ENCODE data around the gene FAM114A1.
A peak's percentile ranks its signal among the peaks of the same experiment; 100 is the strongest.
"Not testable (repeated sequence)": the region's sequence is repeated elsewhere in the genome, so short reads cannot be mapped to it uniquely, and the experiment has no call there.

Gene FAM114A1

GRCh38 chr4:38896940-38897339 lies 29.3 kb downstream of the FAM114A1 start:
- DNase-seq (ENCODE audit: extremely low spot score, insufficient read length, low read depth) (no peak), FAIRE-seq (no peak)

- FAIRE-seq: no peak
Measured at GRCh38 chr4:38898245-38898644, 30.6 kb downstream of the FAM114A1 start.

GRCh38 chr4:38902221-38902620 lies 34.6 kb downstream of the FAM114A1 start:
- DNase-seq (ENCODE audit: extremely low spot score, insufficient read length, low read depth) (no peak), FAIRE-seq (no peak)

More at GRCh38 chr4:38898245-38898644, 30.6 kb downstream of the FAM114A1 start:
- DNase-seq (ENCODE audit: extremely low spot score, insufficient read length, low read depth): no peak

GRCh38 chr4:38902695-38903094 lies 35.1 kb downstream of the FAM114A1 start:
- FAIRE-seq (peak; percentile 63), DNase-seq (ENCODE audit: extremely low spot score, insufficient read length, low read depth) (peak; percentile 36)

GRCh38 chr4:38904090-38904666 lies 36.6 kb downstream of the FAM114A1 start:
- FAIRE-seq: peak; percentile 71
- DNase-seq (ENCODE audit: extremely low spot score, insufficient read length, low read depth): no peak

GRCh38 chr4:38904682-38905081 lies 37.1 kb downstream of the FAM114A1 start:
- FAIRE-seq: no peak

GRCh38 chr4:38905652-38906385 lies 38.2 kb downstream of the FAM114A1 start:
- FAIRE-seq (no peak), DNase-seq (ENCODE audit: extremely low spot score, insufficient read length, low read depth) (no peak)

More at GRCh38 chr4:38904682-38905081, 37.1 kb downstream of the FAM114A1 start:
- DNase-seq (ENCODE audit: extremely low spot score, insufficient read length, low read depth): no peak

GRCh38 chr4:38907696-38908270 lies 40.2 kb downstream of the FAM114A1 start:
- FAIRE-seq: no peak
- no peak for DNase-seq (ENCODE audit: extremely low spot score, insufficient read length, low read depth)

GRCh38 chr4:38909015-38909414 lies 41.4 kb downstream of the FAM114A1 start:
- DNase-seq (ENCODE audit: extremely low spot score, insufficient read length, low read depth): no peak
- FAIRE-seq: no peak

- FAIRE-seq (no peak), DNase-seq (ENCODE audit: extremely low spot score, insufficient read length, low read depth) (no peak)
Measured at GRCh38 chr4:38911257-38911656, 43.7 kb downstream of the FAM114A1 start.

GRCh38 chr4:38914854-38915253 lies 47.2 kb downstream of the FAM114A1 start:
- no peak for FAIRE-seq
- DNase-seq (ENCODE audit: extremely low spot score, insufficient read length, low read depth): no peak

- not testable (repeated sequence) for DNase-seq (ENCODE audit: extremely low spot score, insufficient read length, low read depth)
Measured at GRCh38 chr4:38916267-38916666, 48.7 kb downstream of the FAM114A1 start.

GRCh38 chr4:38917481-38918025 lies 49.9 kb downstream of the FAM114A1 start:
- DNase-seq (ENCODE audit: extremely low spot score, insufficient read length, low read depth) (no peak), FAIRE-seq (no peak)

More at GRCh38 chr4:38916267-38916666, 48.7 kb downstream of the FAM114A1 start:
- FAIRE-seq: not testable (repeated sequence)

GRCh38 chr4:38919494-38919893 lies 51.9 kb downstream of the FAM114A1 start:
- DNase-seq (ENCODE audit: extremely low spot score, insufficient read length, low read depth) (no peak), FAIRE-seq (no peak)

- FAIRE-seq (no peak), DNase-seq (ENCODE audit: extremely low spot score, insufficient read length, low read depth) (no peak)
Measured at GRCh38 chr4:38920186-38920585, 52.6 kb downstream of the FAM114A1 start.

GRCh38 chr4:38920677-38921076 lies 53.1 kb downstream of the FAM114A1 start:
- DNase-seq (ENCODE audit: extremely low spot score, insufficient read length, low read depth): no peak
- FAIRE-seq: no peak

- FAIRE-seq (no peak), DNase-seq (ENCODE audit: extremely low spot score, insufficient read length, low read depth) (no peak)
Measured at GRCh38 chr4:38921151-38921550, 53.5 kb downstream of the FAM114A1 start.

GRCh38 chr4:38923746-38924145 lies 56.1 kb downstream of the FAM114A1 start:
- DNase-seq (ENCODE audit: extremely low spot score, insufficient read length, low read depth) (no peak), FAIRE-seq (peak; percentile 39)

GRCh38 chr4:38924353-38924752 lies 56.7 kb downstream of the FAM114A1 start:
- FAIRE-seq (no peak), DNase-seq (ENCODE audit: extremely low spot score, insufficient read length, low read depth) (no peak)

GRCh38 chr4:38925492-38926413 lies 58.1 kb downstream of the FAM114A1 start:
- FAIRE-seq (no peak), DNase-seq (ENCODE audit: extremely low spot score, insufficient read length, low read depth) (no peak)
